GM18909 (cell line): ENCODE results near the gene SPATS2.
A peak's percentile ranks its signal among the peaks of the same experiment; 100 is the strongest.

Experiments used
- ATAC-seq: cut with Tn5 transposase; IDR thresholded peaks from one replicate; pipeline ENCODE4 v1.9.1; 2021; ENCODE audit warnings: mild to moderate bottlenecking; ENCODE audit not compliant: unreplicated experiment, poor library complexity

SPATS2 gene

DNA sequence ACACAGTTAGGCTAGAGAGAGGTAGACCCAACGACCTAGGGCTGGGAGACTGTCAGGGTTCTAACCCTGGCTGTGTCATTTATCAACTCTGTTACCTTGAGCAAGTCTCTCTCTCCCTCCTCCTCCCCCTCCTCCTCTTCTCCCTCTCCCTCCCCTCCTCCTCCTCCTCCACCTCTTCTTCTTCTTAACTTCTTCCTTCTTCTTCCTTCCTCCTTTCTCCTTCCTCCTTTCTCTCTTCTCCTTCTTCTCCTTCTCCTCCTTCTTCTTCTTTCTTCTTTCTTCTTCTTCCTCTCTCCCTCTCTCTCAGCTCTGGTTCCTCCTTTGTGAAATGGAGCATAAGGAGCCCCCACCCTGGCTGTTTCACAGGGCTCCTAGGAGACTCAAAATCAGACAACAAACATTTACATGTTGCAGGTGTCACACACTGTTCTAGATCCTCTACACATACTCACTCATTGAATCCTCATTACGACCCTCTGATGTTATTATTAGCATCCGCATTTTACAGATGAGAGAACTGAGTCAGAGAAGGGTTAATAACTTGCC, 169.3 kb downstream of the SPATS2 start:
- ATAC-seq: no peak

GRCh38 chr12:49537231-49537751, 170.0 kb downstream of the SPATS2 start:
- ATAC-seq: no peak

DNA sequence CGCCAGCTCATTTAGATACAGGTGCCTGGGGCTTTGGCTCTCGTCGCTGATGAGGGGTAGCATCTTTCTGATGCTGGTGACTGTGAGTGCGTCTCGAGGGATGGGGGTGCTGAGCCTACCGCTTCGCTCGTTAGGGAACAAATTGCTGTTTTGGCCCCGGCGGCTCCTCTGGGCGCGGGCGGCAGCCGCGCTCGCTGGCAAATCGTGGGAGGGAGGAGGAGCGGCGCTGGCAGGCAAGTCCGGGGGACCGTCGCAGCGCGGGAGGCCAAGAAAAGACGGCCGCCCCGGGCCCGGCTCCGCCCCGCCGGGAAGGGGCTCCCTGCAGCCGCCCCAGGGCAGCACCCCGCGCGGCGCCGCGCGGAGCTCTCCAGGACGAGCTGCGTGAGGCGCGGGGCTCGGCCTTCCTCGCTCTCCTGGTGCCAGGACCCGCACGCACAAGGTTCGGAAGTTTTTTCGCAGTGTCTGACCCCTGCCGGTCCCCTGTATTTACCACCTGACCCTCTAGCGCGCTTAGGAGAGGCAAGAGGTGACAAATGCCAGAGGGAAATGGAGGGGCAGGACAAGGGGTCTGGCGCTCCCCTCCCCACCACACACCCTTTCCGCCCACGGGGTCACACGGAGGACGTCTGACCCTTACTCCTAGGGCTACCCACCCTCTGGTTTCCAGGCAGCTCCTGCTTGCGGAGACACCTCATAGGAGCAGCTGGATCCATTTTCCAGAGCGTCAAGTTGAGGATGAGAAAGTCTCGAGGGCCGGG, 170.7 kb downstream of the SPATS2 start:
- ATAC-seq: no peak

DNA sequence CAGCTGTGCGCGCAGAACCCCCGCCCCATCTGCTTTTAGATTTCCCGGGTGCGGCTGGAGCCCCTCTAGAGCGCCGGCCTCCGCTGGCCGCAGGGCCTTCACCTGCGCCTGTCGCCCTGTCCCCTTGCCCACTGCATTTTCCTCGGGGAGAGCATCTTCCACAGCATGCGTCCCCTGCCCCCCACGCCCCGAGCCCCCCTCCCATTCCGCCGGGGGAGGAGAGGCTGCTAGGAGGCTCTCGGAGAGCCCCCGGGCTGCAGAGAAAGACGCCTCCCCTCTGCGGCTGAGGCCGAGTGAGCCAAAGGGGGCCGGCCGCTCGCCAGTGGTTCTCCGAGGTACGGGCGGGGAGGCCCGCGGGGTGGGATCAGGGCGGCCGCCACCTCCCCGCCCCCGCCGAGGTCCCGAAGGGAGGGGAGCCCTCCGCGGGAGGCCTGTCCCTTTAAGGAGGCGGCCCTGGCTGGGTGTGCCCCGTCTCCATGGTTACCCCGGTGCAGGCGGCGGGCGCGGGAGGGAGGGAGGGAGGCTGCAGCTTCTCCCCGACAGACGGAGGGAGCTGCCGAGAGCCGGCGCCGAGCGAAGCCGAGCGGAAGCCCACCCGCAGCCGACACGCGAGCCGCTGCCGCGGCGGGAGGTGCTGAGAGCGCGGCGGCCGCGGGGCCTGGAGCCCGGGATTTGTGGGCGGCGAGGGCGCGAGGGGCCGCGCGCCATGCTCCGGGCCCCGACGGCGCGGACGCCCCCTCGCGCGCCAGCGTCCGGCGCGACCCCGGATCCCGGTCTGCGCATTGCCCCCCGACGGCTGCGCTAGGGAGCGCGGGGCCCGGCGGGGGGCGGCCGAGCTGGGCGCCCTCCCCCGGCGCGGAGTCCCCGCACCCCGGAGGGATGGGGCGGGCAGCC, 171.5 kb downstream of the SPATS2 start, which contains the start of gene KCNH3:
Gene KCNH3 (plus strand): TSS at position 521 of the 894 bp plus-strand sequence. CDS start 387 bp downstream, outside the sequence.
- peak; percentile 66 for ATAC-seq

GRCh38 chr12:49539406-49540228, 172.4 kb downstream of the SPATS2 start:
- ATAC-seq: no peak

- ATAC-seq: no peak
These were observed 173.2 kb downstream of the SPATS2 start for GRCh38 chr12:49540229-49541139.

- ATAC-seq: no peak
These were observed 174.0 kb downstream of the SPATS2 start for GRCh38 chr12:49541140-49541861.

DNA sequence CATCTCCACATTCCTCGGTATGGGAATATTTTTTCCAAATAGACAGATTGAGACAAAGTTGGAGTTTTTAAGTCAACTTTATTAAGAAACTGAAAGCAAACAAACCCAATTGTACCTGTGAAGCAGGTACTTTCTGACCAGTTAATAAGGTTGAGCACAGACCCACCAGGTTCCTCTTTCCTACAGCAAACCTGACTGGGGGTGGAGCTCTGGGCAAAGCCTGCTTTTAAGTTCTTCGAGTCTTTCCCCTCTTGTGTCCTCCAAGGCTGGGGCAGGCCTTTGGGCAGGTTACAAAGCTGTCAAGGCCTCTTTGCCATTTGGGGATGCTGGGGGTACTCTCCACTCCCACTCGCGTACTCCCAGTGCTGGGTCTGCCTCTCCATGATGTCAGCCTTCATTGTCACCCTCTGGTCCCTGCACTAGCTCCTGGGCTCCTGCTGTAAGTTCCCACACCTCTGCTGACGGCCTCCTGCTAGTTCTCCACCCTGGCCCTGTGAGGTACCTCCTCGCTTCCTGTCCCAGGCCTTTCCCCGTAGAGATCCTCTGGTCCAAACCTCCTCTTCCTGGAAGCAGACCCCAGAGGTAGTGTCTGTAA, 174.7 kb downstream of the SPATS2 start:
- no peak for ATAC-seq

GRCh38 chr12:49542592-49543160, 175.4 kb downstream of the SPATS2 start:
- ATAC-seq: no peak

- ATAC-seq: no peak
These were observed 176.1 kb downstream of the SPATS2 start for GRCh38 chr12:49543221-49543913.

- ATAC-seq: no peak
These were observed 176.9 kb downstream of the SPATS2 start for GRCh38 chr12:49543914-49544815.

- ATAC-seq: no peak
These were observed 178.6 kb downstream of the SPATS2 start for GRCh38 chr12:49545815-49546214.

- no peak for ATAC-seq
These were observed 179.2 kb downstream of the SPATS2 start for GRCh38 chr12:49546481-49546880.

- no peak for ATAC-seq
These were observed 179.9 kb downstream of the SPATS2 start for GRCh38 chr12:49547090-49547690.

- no peak for ATAC-seq
These were observed 181.2 kb downstream of the SPATS2 start for GRCh38 chr12:49548481-49548821.
